Chondrocyte (in vitro differentiated cells): ENCODE results near the gene POGZ. TPM values are rescaled to one million over a fixed set of nuclear protein-coding genes. Genes with fewer than 3 reads are reported as not detected.
A peak's percentile ranks its signal among the peaks of the same experiment; 100 is the strongest.

Experiments used
- DNase-seq: peaks from one replicate; pipeline ENCODE4 v3.0.0; 2021; ENCODE audit warnings: mixed read lengths, low spot score
- H3K27ac Mint-ChIP-seq: one replicate; pipeline ENCODE4 v1.8.0; 2021; ENCODE audit warnings: mild to moderate bottlenecking, moderate library complexity, mixed read lengths; ENCODE audit not compliant: unreplicated experiment
- H3K27me3 Mint-ChIP-seq: 2 replicates; pipeline ENCODE4 v1.8.0; 2021; ENCODE audit warnings: low read depth, mixed read lengths
- H3K36me3 Mint-ChIP-seq: 2 replicates; pipeline ENCODE4 v1.8.0; 2021; ENCODE audit warnings: low read depth, mixed read lengths
- H3K4me1 Mint-ChIP-seq: 2 replicates; pipeline ENCODE4 v1.8.0; 2021; ENCODE audit warnings: low read depth, mild to moderate bottlenecking, mixed read lengths
- H3K4me3 Mint-ChIP-seq: one replicate; pipeline ENCODE4 v1.8.0; 2021; ENCODE audit warnings: mild to moderate bottlenecking, moderate library complexity, mixed read lengths; ENCODE audit not compliant: unreplicated experiment
- H3K9me3 Mint-ChIP-seq: 2 replicates; pipeline ENCODE4 v1.8.0; 2021; ENCODE audit warnings: low read depth, mixed read lengths
- CTCF ChIP-seq: fragments of 200-600 bp; sonication (generic); IDR thresholded peaks from 2 replicates; pipeline ENCODE4 v1.5.0; 2021; ENCODE audit warnings: antibody characterized with exemption, mild to moderate bottlenecking, moderate library complexity
- total RNA-seq: library from RNA; stranded (reverse); gene quantifications from 3 replicates; pipeline ENCODE4 v1.2.1, GENCODE V29; 2021

POGZ gene
- total RNA-seq, 1 donor from 2014 or later: 65.0 TPM

GRCh38 chr1:151502859-151503780 is 43.8 kb upstream of the POGZ start:
- Mint-ChIP-seq H3K27ac (no peak overlapping the region), H3K36me3 (no peaks in the 10 kb centered on the region), H3K4me1 (no peaks in the 10 kb centered on the region), H3K27me3 (peaks cover 9% of the 10 kb centered on the region), H3K4me3 (no peak overlapping the region), H3K9me3 (no peaks in the 10 kb centered on the region)
- peak; percentile 5 for DNase-seq
- TF ChIP-seq CTCF: no peak

GRCh38 chr1:151502035-151502700 is 42.9 kb upstream of the POGZ start:
- Mint-ChIP-seq H3K4me3 (no peak overlapping the region), H3K27me3 (peaks cover 8% of the 10 kb centered on the region), H3K36me3 (no peaks in the 10 kb centered on the region), H3K4me1 (no peaks in the 10 kb centered on the region), H3K27ac (no peak overlapping the region), H3K9me3 (no peaks in the 10 kb centered on the region)
- TF ChIP-seq CTCF: no peak
- DNase-seq: no peak

GRCh38 chr1:151501474-151501873 is 42.2 kb upstream of the POGZ start:
- no peaks in the 10 kb centered on the region for H3K36me3 Mint-ChIP-seq
- no peak overlapping the region for H3K4me3 Mint-ChIP-seq
- no peaks in the 10 kb centered on the region for H3K4me1 Mint-ChIP-seq
- TF ChIP-seq CTCF: peak; percentile 41
- DNase-seq: no peak
- H3K9me3 Mint-ChIP-seq: no peaks in the 10 kb centered on the region
- H3K27me3 Mint-ChIP-seq: peaks cover 5% of the 10 kb centered on the region
- H3K27ac Mint-ChIP-seq: no peak overlapping the region

GRCh38 chr1:151499930-151500329 is 40.6 kb upstream of the POGZ start:
- Mint-ChIP-seq H3K4me1 (peaks cover 9% of the 10 kb centered on the region), H3K4me3 (no peak overlapping the region), H3K27ac (no peak overlapping the region), H3K36me3 (no peaks in the 10 kb centered on the region), H3K27me3 (peaks cover 4% of the 10 kb centered on the region), H3K9me3 (no peaks in the 10 kb centered on the region)
- no peak for TF ChIP-seq CTCF
- DNase-seq: no peak

- peaks cover 15% of the 10 kb centered on the region for H3K4me1 Mint-ChIP-seq
- TF ChIP-seq CTCF: no peak
Measured at GRCh38 chr1:151499365-151499764, 40.1 kb upstream of the POGZ start.

More at GRCh38 chr1:151499365-151499764, 40.1 kb upstream of the POGZ start:
- Mint-ChIP-seq H3K4me3 (no peak overlapping the region), H3K27ac (no peak overlapping the region), H3K36me3 (no peaks in the 10 kb centered on the region), H3K27me3 (peaks cover 4% of the 10 kb centered on the region), H3K9me3 (no peaks in the 10 kb centered on the region)
- DNase-seq: no peak
